CD14-positive monocyte (primary cell): ENCODE measurements around the gene CIP2A. TPM values are rescaled to one million over a fixed set of nuclear protein-coding genes. Genes with fewer than 3 reads are reported as not detected.

Experiments used
- DNase-seq, 3 donors: peaks; one replicate each; pipeline ENCODE4 v3.0.0-alpha.2; 2011 to 2022
- H2AFZ ChIP-seq: 2 replicates; pipeline ENCODE4 v1.6.0; 2012; ENCODE audit warnings: mild to moderate bottlenecking, low read depth, low read length, inconsistent platforms; ENCODE audit not compliant: insufficient read depth, poor library complexity, severe bottlenecking
- H3K27ac ChIP-seq, 2 donors: 1 replicate in 1 of 2; 2 replicates in 1 of 2; pipeline ENCODE4 v1.5.1; 2012 to 2013; ENCODE audit warnings: low read length in 2 of 2, control low read depth in 1 of 2, inconsistent platforms in 1 of 2, low read depth in 1 of 2, mild to moderate bottlenecking in 1 of 2
- H3K27me3 ChIP-seq, 2 donors: one replicate each; pipeline versions ENCODE4 v1.6.0 to v1.6.1; 2011 to 2013; ENCODE audit warnings: low read length in 2 of 2; ENCODE audit not compliant: control insufficient read depth in 2 of 2, insufficient read depth in 2 of 2
- H3K36me3 ChIP-seq, 2 donors: replicated peaks in 1 of 2; 1 replicate in 1 of 2; 2 replicates in 1 of 2; pipeline versions ENCODE4 v1.5.1 to v1.6.1; 2012 to 2013; ENCODE audit warnings: low read length in 2 of 2, control low read depth in 1 of 2, inconsistent platforms in 1 of 2, mild to moderate bottlenecking in 1 of 2; ENCODE audit not compliant: insufficient read depth in 2 of 2, control insufficient read depth in 1 of 2
- H3K4me1 ChIP-seq, 2 donors: 1 replicate in 1 of 2; 2 replicates in 1 of 2; pipeline versions ENCODE4 v1.5.1 to v1.6.1; 2012 to 2013; ENCODE audit warnings: low read length in 2 of 2, control low read depth in 1 of 2, inconsistent platforms in 1 of 2, mild to moderate bottlenecking in 1 of 2, moderate library complexity in 1 of 2; ENCODE audit not compliant: insufficient read depth in 2 of 2, control insufficient read depth in 1 of 2
- H3K4me2 ChIP-seq: replicated peaks from 2 replicates; pipeline ENCODE3; 2012; ENCODE audit warnings: low read length, moderate library complexity, mild to moderate bottlenecking; ENCODE audit not compliant: poor library complexity, severe bottlenecking; ENCODE audit errors: extremely low read depth
- H3K4me3 ChIP-seq, 3 experiments: fragments of 200-600 bp in 1 of 3; sonication (generic) in 1 of 3; replicated peaks in 1 of 3; 1 replicate in 2 of 3; 2 replicates in 1 of 3; pipeline ENCODE4 v1.5.1; 2011 to 2013; ENCODE audit warnings: low read length in 3 of 3, mild to moderate bottlenecking in 3 of 3, control low read depth in 2 of 3, low read depth in 2 of 3, inconsistent platforms in 1 of 3, moderate library complexity in 1 of 3
- H3K79me2 ChIP-seq: 2 replicates; pipeline ENCODE4 v1.6.0; 2012; ENCODE audit warnings: mild to moderate bottlenecking, control low read depth, inconsistent platforms, low read length, moderate library complexity; ENCODE audit not compliant: insufficient read depth
- H3K9ac ChIP-seq: 2 replicates; pipeline ENCODE4 v1.6.0; 2017; ENCODE audit warnings: low read length, mild to moderate bottlenecking; ENCODE audit not compliant: insufficient read depth, poor library complexity, severe bottlenecking
- H3K9me3 ChIP-seq, 2 donors: replicated peaks in 1 of 2; 1 replicate in 1 of 2; 2 replicates in 1 of 2; pipeline versions ENCODE4 v1.5.1 to v1.6.1; 2012 to 2013; ENCODE audit warnings: low read length in 2 of 2, control low read depth in 1 of 2; ENCODE audit not compliant: control insufficient read depth in 1 of 2, insufficient read depth in 1 of 2
- H4K20me1 ChIP-seq: 2 replicates; pipeline ENCODE4 v1.6.0; 2012; ENCODE audit warnings: mild to moderate bottlenecking, low read length, control low read depth, moderate library complexity; ENCODE audit not compliant: insufficient read depth
- H3K27ac Mint-ChIP-seq, 7 donors: one replicate each; pipeline ENCODE4 v1.8.0; 2020; ENCODE audit warnings: mild to moderate bottlenecking in 7 of 7, mixed read lengths in 7 of 7, moderate library complexity in 6 of 7, inconsistent platforms in 2 of 7
- H3K27me3 Mint-ChIP-seq, 3 donors: one replicate each; pipeline ENCODE4 v1.8.0; 2021 to 2022; ENCODE audit warnings: low read depth in 3 of 3, mild to moderate bottlenecking in 3 of 3, mixed read lengths in 3 of 3, moderate library complexity in 3 of 3, inconsistent platforms in 1 of 3
- H3K36me3 Mint-ChIP-seq, 2 donors: one replicate each; pipeline ENCODE4 v1.8.0; 2020; ENCODE audit warnings: mixed read lengths in 2 of 2, inconsistent platforms in 1 of 2, mild to moderate bottlenecking in 1 of 2
- H3K4me1 Mint-ChIP-seq: one replicate; pipeline ENCODE4 v1.8.0; 2020; ENCODE audit warnings: mild to moderate bottlenecking, mixed read lengths
- H3K4me3 Mint-ChIP-seq, 2 donors: one replicate each; pipeline ENCODE4 v1.8.0; 2020; ENCODE audit warnings: mild to moderate bottlenecking in 2 of 2, mixed read lengths in 2 of 2, moderate library complexity in 1 of 2
- H3K9me3 Mint-ChIP-seq, 7 donors: one replicate each; pipeline ENCODE4 v1.8.0; 2020 to 2022; ENCODE audit warnings: mixed read lengths in 7 of 7, mild to moderate bottlenecking in 6 of 7, moderate library complexity in 6 of 7, inconsistent platforms in 2 of 7
- CTCF ChIP-seq: fragments of 200-600 bp; IDR thresholded peaks from one replicate; pipeline ENCODE4 v1.8.0; 2022; ENCODE audit warnings: antibody characterized with exemption, mild to moderate bottlenecking
- whole genome bisulfite sequencing: methylation state at CpG from one replicate; pipeline ENCODE4 v1.1.5; 2013; ENCODE audit warnings: missing lambda C conversion rate; ENCODE audit not compliant: insufficient coverage; 5-methylcytosine and 5-hydroxymethylcytosine counted together
- intact Hi-C, 2 donors: fragments of 100-400 bp; cut with micrococcal nuclease; formaldehyde crosslinking; loops; one replicate each; pipeline versions ENCODE4 v1.15.0 to v1.15.1; 2023
- polyA plus RNA-seq, 3 donors: library from polyadenylated mRNA; depleted of rRNA in 1 of 3; unstranded in 2 of 3; stranded (reverse) in 1 of 3; fragments of 300-500 nt in 2 of 3; fragments of >200 nt in 1 of 3; fragmentation: Illumina TruSeq in 2 of 3; gene quantifications; 1 replicate in 2 of 3; 2 replicates in 1 of 3; pipeline ENCODE4 v1.2.3, GENCODE V29; 2012 to 2021

CIP2A gene
- polyA plus RNA-seq, 3 donors = 0.57 to 5.0 (median 1.3) TPM

- no peak overlapping the region for H3K27ac Mint-ChIP-seq
- no peak overlapping the region for H2AFZ ChIP-seq
- H3K4me3 Mint-ChIP-seq = no peak overlapping the region
- no peak overlapping the region for H3K9ac ChIP-seq
- peaks cover 0 to 2% (median 0%) of the 10 kb centered on the region in 3 donors for H3K27me3 Mint-ChIP-seq
- no peak overlapping the region for H3K27ac ChIP-seq
- intact Hi-C loops = no loop called here
- H3K4me3 ChIP-seq = no peak overlapping the region
- peaks cover 12% of the 10 kb centered on the region for H3K4me1 Mint-ChIP-seq
- no peaks in the 10 kb centered on the region for H4K20me1 ChIP-seq
- peaks cover 0 to 1% of the 10 kb centered on the region in 2 donors for H3K36me3 Mint-ChIP-seq
- H3K4me1 ChIP-seq = no peaks in the 10 kb centered on the region
- no peaks in the 10 kb centered on the region for H3K9me3 ChIP-seq
- TF ChIP-seq CTCF = no peak
- H3K79me2 ChIP-seq = no peaks in the 10 kb centered on the region
- DNase-seq = no peak
- H3K36me3 ChIP-seq = no peaks in the 10 kb centered on the region
- no peak overlapping the region for H3K4me2 ChIP-seq
- no peaks in the 10 kb centered on the region for H3K27me3 ChIP-seq
- peaks cover 0 to 8% (median 2%) of the 10 kb centered on the region in 7 donors for H3K9me3 Mint-ChIP-seq
These were observed 14.5 kb upstream of the CIP2A start for GRCh38 chr3:108603691-108604090.

- Histone ChIP-seq H3K4me3 (no peak overlapping the region), H3K4me1 (no peaks in the 10 kb centered on the region), H2AFZ (no peak overlapping the region), H3K9me3 (no peaks in the 10 kb centered on the region), H3K9ac (no peak overlapping the region), H3K27me3 (no peaks in the 10 kb centered on the region), H3K4me2 (no peak overlapping the region), H3K79me2 (no peaks in the 10 kb centered on the region), H3K36me3 (no peaks in the 10 kb centered on the region), H4K20me1 (no peaks in the 10 kb centered on the region), H3K27ac (no peak overlapping the region)
- peaks cover 0 to 1% of the 10 kb centered on the region in 2 donors for H3K36me3 Mint-ChIP-seq
- no peak for TF ChIP-seq CTCF
- H3K4me1 Mint-ChIP-seq = peaks cover 12% of the 10 kb centered on the region
- H3K27me3 Mint-ChIP-seq = peaks cover 0 to 2% (median 0%) of the 10 kb centered on the region in 3 donors
- H3K9me3 Mint-ChIP-seq = peaks cover 0 to 8% (median 2%) of the 10 kb centered on the region in 7 donors
- H3K4me3 Mint-ChIP-seq = no peak overlapping the region
- WGBS = no CpG with 5 or more reads among the region's 2 CpGs
- H3K27ac Mint-ChIP-seq = peak overlapping the region in 1 of 7 donors; percentile 80
- no peak for DNase-seq
- intact Hi-C loops = no loop called here
These were observed 13.7 kb upstream of the CIP2A start for GRCh38 chr3:108602935-108603294.
